MM.1S (cell line): Measurements from ENCODE around the gene DNAJB14.

Source experiments
- DNase-seq: peaks from one replicate; pipeline ENCODE4 v3.0.0-alpha.2; 2015
- H2AFZ ChIP-seq: fragments of 300-600 bp; sonication (generic); 2 replicates; pipeline ENCODE4 v1.6.0; 2016; ENCODE audit warnings: antibody characterized with exemption, low read length
- H3F3A ChIP-seq: fragments of 300-600 bp; sonication (generic); 2 replicates; pipeline ENCODE4 v1.6.1; 2016; ENCODE audit warnings: mild to moderate bottlenecking, antibody characterized with exemption, low read length, moderate library complexity, mixed read lengths; ENCODE audit not compliant: insufficient read depth
- H3K27ac ChIP-seq: fragments of 300-600 bp; sonication (generic); 2 replicates; pipeline ENCODE4 v1.5.1; 2016; ENCODE audit warnings: mild to moderate bottlenecking, low read length
- H3K27me3 ChIP-seq: fragments of 300-600 bp; sonication (generic); replicated peaks from 2 replicates; pipeline ENCODE4 v1.6.0; 2016; ENCODE audit warnings: low read length; ENCODE audit not compliant: insufficient read depth
- H3K36me3 ChIP-seq: fragments of 300-600 bp; sonication (generic); replicated peaks from 2 replicates; pipeline ENCODE4 v1.6.1; 2016; ENCODE audit warnings: mild to moderate bottlenecking, low read length, mixed read lengths; ENCODE audit not compliant: insufficient read depth
- H3K4me1 ChIP-seq: fragments of 300-600 bp; sonication (generic); 2 replicates; pipeline ENCODE4 v1.6.1; 2016; ENCODE audit warnings: low read length, mixed read lengths
- H3K4me2 ChIP-seq: fragments of 300-600 bp; sonication (generic); 2 replicates; pipeline ENCODE4 v1.6.0; 2016; ENCODE audit warnings: low read depth, low read length
- H3K4me3 ChIP-seq: fragments of 300-600 bp; sonication (generic); 2 replicates; pipeline ENCODE4 v1.5.1; 2016; ENCODE audit warnings: low read length, mixed read lengths
- H3K79me2 ChIP-seq: fragments of 300-600 bp; sonication (generic); 2 replicates; pipeline ENCODE4 v1.6.1; 2016; ENCODE audit warnings: mixed run types, low read length, mixed read lengths
- H3K9ac ChIP-seq: fragments of 300-600 bp; sonication (generic); 2 replicates; pipeline ENCODE4 v1.6.1; 2016; ENCODE audit warnings: low read length, mixed read lengths
- H3K9me2 ChIP-seq: fragments of 300-600 bp; sonication (generic); replicated peaks from 2 replicates; pipeline ENCODE4 v1.6.1; 2016; ENCODE audit warnings: mild to moderate bottlenecking, low read length, mixed read lengths; ENCODE audit not compliant: insufficient read depth
- H3K9me3 ChIP-seq: fragments of 300-600 bp; sonication (generic); replicated peaks from 2 replicates; pipeline ENCODE4 v1.6.1; 2016; ENCODE audit warnings: mild to moderate bottlenecking, low read length, mixed read lengths; ENCODE audit not compliant: insufficient read depth
- H4K20me1 ChIP-seq: fragments of 300-600 bp; sonication (generic); 2 replicates; pipeline ENCODE4 v1.6.1; 2016; ENCODE audit warnings: mild to moderate bottlenecking, low read length, moderate library complexity, mixed read lengths; ENCODE audit not compliant: insufficient read depth
- CTCF ChIP-seq: fragments of 300-600 bp; sonication (generic); IDR thresholded peaks from 2 replicates; pipeline ENCODE4 v1.5.1; 2016; ENCODE audit warnings: antibody characterized with exemption, low read length, mixed read lengths
- EZH2 ChIP-seq: fragments of 300-600 bp; sonication (generic); optimal IDR thresholded peaks from 2 replicates; pipeline ENCODE3; 2017; ENCODE audit warnings: low read depth, mild to moderate bottlenecking, antibody characterized with exemption, low read length, mixed read lengths
- EZH2phosphoT487 ChIP-seq: fragments of 300-600 bp; sonication (generic); IDR thresholded peaks from 2 replicates; pipeline ENCODE4 v1.6.1; 2018; ENCODE audit warnings: antibody characterized with exemption, low read length

The DNAJB14 gene

DNA sequence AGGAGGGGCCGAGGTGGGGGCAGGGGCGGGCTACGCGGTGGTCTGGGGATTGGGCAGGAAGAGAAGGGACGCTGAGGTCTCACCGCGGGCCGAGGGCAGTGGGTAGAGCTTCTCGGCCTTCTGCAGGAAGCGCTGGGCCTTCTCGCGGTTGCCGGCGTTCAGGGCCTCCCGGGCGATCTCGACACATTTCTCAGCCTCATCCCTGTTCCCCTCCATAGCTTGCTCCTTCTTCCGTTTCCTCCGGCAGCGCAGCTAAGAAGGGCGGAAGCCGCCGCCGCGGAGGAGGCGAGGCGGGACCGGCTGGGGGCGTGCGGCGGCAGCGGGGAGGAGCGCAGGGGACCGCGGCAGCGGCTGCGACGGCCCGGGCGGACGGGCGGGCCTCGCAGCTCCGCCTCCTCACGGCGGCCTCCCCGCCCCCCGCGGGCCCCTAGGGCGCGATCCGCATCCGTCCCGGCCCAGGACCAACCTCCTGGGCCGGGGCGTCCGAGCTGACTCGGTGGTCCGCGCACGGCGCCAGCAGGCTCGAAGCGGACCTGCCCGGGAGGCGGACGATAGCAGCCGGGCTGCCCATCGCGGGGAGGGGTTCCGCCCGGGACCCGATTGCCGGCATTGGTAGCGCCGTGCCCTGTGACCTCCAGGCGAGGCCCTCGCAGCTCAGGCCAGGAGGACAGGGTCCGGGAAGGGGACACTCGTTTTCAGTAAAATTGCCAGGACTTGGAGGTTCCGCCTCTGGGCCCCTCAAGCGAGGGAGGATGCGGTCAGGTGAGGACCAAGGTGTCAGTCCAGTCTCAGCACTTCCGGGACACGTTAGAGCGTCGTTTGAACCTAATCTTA, at the start of gene DNAJB14:
TSS of gene DNAJB14 (minus strand) at position 263 of the 834 bp plus-strand sequence. CDS start at position 216, 47 bp downstream.
- Histone ChIP-seq H3K9ac (peak within 1 kb of the TSS; percentile 87), H3K9me2 (no peaks in the 10 kb centered on the region), H3K9me3 (no peaks in the 10 kb centered on the region), H4K20me1 (peaks cover 12% of the 10 kb centered on the region; the same call in 1 of the 2 replicates), H3K27ac (peak within 1 kb of the TSS; percentile 83), H3K27me3 (no peaks in the 10 kb centered on the region), H3F3A (peaks cover 41% of the 10 kb centered on the region), H3K4me2 (peak within 1 kb of the TSS; percentile 86), H3K36me3 (peaks cover 9% of the 10 kb centered on the region; the same call in 1 of the 2 replicates), H3K4me3 (peak within 1 kb of the TSS; percentile 58), H2AFZ (peak within 1 kb of the TSS; percentile 63), H3K79me2 (peaks cover 75% of the 10 kb centered on the region), H3K4me1 (peaks cover 43% of the 10 kb centered on the region)
- peak; percentile 76 for DNase-seq
- no peak for TF ChIP-seq CTCF
- TF ChIP-seq EZH2, result no peak
- no peak for TF ChIP-seq EZH2phosphoT487

DNA sequence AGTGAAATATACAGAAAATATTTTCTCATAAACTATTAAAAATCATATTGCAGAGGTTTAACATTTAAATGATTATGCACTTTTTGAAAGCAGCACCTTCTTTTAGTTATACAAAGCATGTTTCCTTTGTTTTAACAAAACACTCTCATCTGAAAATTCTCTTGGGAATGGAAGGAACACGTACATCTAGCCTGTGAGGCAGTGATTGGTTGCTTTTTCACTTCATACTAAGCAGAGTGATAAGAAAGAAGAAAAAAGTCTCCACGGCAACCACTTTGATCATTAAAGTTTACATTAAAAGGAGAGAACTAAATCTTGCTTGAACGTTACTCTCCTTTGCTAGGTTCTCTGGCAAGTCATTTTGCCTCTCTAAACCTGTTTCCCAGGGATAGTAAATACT, 45.3 kb upstream of the DNAJB14 start:
- Histone ChIP-seq H3K4me3 (no peak overlapping the region), H3F3A (no peaks in the 10 kb centered on the region; the same call in 1 of the 2 replicates), H4K20me1 (no peaks in the 10 kb centered on the region), H3K9ac (no peak overlapping the region), H3K9me2 (no peaks in the 10 kb centered on the region), H3K79me2 (no peaks in the 10 kb centered on the region), H3K36me3 (no peaks in the 10 kb centered on the region), H3K27ac (no peak overlapping the region), H3K4me1 (peaks cover 9% of the 10 kb centered on the region), H3K4me2 (no peak overlapping the region), H3K27me3 (no peaks in the 10 kb centered on the region), H3K9me3 (no peaks in the 10 kb centered on the region), H2AFZ (no peak overlapping the region)
- no peak for DNase-seq
- TF ChIP-seq CTCF (no peak), EZH2phosphoT487 (no peak), EZH2 (no peak)

GRCh38 chr4:99987681-99988080, 41.3 kb upstream of the DNAJB14 start:
- no peak overlapping the region for H3K4me2 ChIP-seq
- no peak overlapping the region for H3K27ac ChIP-seq
- peaks cover 12% of the 10 kb centered on the region for H3F3A ChIP-seq
- H3K9ac ChIP-seq, result no peak overlapping the region
- no peak for TF ChIP-seq CTCF
- TF ChIP-seq EZH2phosphoT487, result no peak
- no peak for TF ChIP-seq EZH2
- no peaks in the 10 kb centered on the region for H3K36me3 ChIP-seq
- H2AFZ ChIP-seq, result no peak overlapping the region
- no peaks in the 10 kb centered on the region for H3K79me2 ChIP-seq
- peaks cover 25% of the 10 kb centered on the region for H3K4me1 ChIP-seq
- H3K4me3 ChIP-seq, result no peak overlapping the region
- H3K9me3 ChIP-seq, result no peaks in the 10 kb centered on the region
- no peaks in the 10 kb centered on the region for H3K27me3 ChIP-seq
- H3K9me2 ChIP-seq, result no peaks in the 10 kb centered on the region
- DNase-seq, result no peak
- H4K20me1 ChIP-seq, result no peaks in the 10 kb centered on the region
